Endothelial cell (in vitro differentiated cells): ENCODE measurements around the gene PTDSS2. TPM values are rescaled to one million over a fixed set of nuclear protein-coding genes. Genes with fewer than 3 reads are reported as not detected.

ENCODE experiments used
- DNase-seq: peaks from one replicate; pipeline ENCODE4 v3.0.0; 2021; ENCODE audit warnings: low spot score
- H3K27ac Mint-ChIP-seq: one replicate; pipeline ENCODE4 v1.8.0; 2021; ENCODE audit warnings: mixed read lengths, inconsistent platforms; ENCODE audit not compliant: unreplicated experiment
- H3K27me3 Mint-ChIP-seq: one replicate; pipeline ENCODE4 v1.8.0; 2021; ENCODE audit warnings: mild to moderate bottlenecking, moderate library complexity, mixed read lengths, inconsistent platforms; ENCODE audit not compliant: unreplicated experiment
- H3K36me3 Mint-ChIP-seq: one replicate; pipeline ENCODE4 v1.8.0; 2021; ENCODE audit warnings: mild to moderate bottlenecking, low read depth, mixed read lengths, inconsistent platforms; ENCODE audit not compliant: unreplicated experiment
- H3K4me1 Mint-ChIP-seq: one replicate; pipeline ENCODE4 v1.8.0; 2021; ENCODE audit warnings: mild to moderate bottlenecking, mixed read lengths, inconsistent platforms; ENCODE audit not compliant: unreplicated experiment
- H3K4me3 Mint-ChIP-seq: one replicate; pipeline ENCODE4 v1.8.0; 2021; ENCODE audit warnings: mild to moderate bottlenecking, mixed read lengths, inconsistent platforms; ENCODE audit not compliant: unreplicated experiment
- H3K9me3 Mint-ChIP-seq: one replicate; pipeline ENCODE4 v1.8.0; 2021; ENCODE audit warnings: mixed read lengths, inconsistent platforms; ENCODE audit not compliant: unreplicated experiment
- CTCF ChIP-seq: fragments of 200-600 bp; sonication (generic); IDR thresholded peaks from one replicate; pipeline ENCODE4 v1.5.0; 2021; ENCODE audit warnings: antibody characterized with exemption; ENCODE audit not compliant: unreplicated experiment
- total RNA-seq: library from RNA; stranded (reverse); fragmentation: NEBNext Ultra II Directional; extraction: Animal tissue kit (Norgen Biotek cat#: 25700); gene quantifications from one replicate; pipeline ENCODE4 v1.2.1, GENCODE V29; 2021; ENCODE audit not compliant: unreplicated experiment

The PTDSS2 gene
- total RNA-seq, 1 donor from 2014 or later, result 46.4 TPM

DNA sequence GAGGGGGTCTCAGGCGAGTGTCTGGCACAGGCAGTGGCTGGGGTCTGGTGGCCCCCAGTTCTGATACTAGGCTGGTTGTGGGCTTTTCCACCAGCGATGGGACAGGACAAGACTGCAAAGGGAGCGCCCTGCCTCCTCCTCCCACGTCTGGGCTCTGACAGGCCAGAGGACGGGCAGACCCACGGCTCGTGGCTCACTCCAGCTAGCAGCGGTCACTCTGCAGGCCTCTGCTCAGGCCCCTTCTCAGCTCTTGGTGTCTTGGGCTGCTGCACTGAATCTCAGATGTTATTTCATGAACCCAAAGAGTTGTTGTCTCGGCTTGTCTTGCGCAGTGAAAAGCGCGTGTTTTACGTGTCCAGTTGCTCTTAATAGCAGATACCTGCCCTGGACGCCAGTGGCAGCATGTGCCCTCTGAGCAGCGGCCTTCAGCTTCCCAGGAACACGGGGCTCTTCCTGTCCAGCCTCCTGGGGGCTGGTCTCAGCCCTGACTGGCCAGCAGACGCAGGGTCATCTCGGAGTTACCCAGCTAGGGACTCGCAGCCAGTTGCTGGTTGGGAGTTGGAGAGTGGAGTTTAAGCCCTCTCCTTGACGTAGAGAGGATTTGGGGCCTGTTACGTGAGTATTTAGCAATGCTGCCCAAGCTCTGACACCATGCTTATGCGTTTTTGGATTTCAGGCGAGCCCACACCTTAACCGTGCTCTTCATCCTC, 9.6 kb downstream of the PTDSS2 start:
- H3K36me3 Mint-ChIP-seq, result peaks cover 7% of the 10 kb centered on the region
- no peaks in the 10 kb centered on the region for H3K4me1 Mint-ChIP-seq
- H3K4me3 Mint-ChIP-seq, result no peak overlapping the region
- H3K27ac Mint-ChIP-seq, result no peak overlapping the region
- no peaks in the 10 kb centered on the region for H3K9me3 Mint-ChIP-seq
- TF ChIP-seq CTCF, result no peak
- peaks cover 5% of the 10 kb centered on the region for H3K27me3 Mint-ChIP-seq
- DNase-seq, result no peak

DNA sequence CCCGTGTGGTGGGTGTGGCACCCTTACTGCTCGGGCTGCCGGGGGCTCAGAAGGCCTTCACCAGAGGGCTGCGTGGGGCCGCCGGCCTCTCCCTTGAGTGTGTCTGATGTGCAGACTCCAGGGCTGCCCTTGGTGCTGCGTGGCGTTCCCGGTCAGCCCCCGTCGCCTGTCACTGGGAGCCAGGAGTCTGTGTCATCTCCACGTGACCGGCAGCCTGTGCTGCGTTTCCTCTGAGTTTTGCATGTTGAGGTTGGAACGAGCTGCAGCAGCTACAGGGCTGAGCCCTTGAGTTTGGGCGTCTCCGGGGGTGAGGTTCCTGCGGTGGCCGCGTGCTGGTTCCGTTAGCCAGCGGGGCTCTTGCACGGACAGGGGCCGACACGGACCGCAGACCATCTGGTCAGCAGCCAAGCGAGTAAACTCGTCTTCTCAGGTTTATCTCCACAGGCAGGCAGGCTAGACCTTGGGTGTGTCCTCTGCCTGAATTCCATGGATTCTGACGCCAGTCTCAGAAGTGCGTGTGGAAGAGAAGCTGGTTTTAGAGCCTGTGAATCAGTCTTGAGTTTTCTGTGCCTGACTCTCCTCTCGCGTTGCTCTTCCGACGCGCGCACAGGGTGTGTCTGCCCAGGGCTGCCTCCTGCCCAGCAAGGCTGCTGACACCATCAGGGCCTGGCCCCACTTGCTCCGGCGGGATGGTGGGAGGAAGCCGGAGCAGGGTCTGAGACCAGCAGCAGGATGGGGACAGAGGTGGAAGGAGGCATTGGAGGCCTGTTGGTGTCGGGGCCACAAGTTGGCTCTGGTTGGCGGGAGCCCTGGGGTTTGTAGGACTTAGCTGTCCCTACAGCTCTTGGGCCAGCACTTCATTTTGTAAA, 10.5 kb downstream of the PTDSS2 start:
- H3K4me3 Mint-ChIP-seq, result no peak overlapping the region
- no peak for TF ChIP-seq CTCF
- peaks cover 5% of the 10 kb centered on the region for H3K27me3 Mint-ChIP-seq
- H3K27ac Mint-ChIP-seq, result no peak overlapping the region
- H3K36me3 Mint-ChIP-seq, result peaks cover 3% of the 10 kb centered on the region
- no peak for DNase-seq
- no peaks in the 10 kb centered on the region for H3K9me3 Mint-ChIP-seq
- peaks cover 3% of the 10 kb centered on the region for H3K4me1 Mint-ChIP-seq

- H3K36me3 Mint-ChIP-seq, result peaks cover 3% of the 10 kb centered on the region
- no peak overlapping the region for H3K27ac Mint-ChIP-seq
- H3K9me3 Mint-ChIP-seq, result no peaks in the 10 kb centered on the region
- peaks cover 11% of the 10 kb centered on the region for H3K4me1 Mint-ChIP-seq
- no peak overlapping the region for H3K4me3 Mint-ChIP-seq
- peaks cover 5% of the 10 kb centered on the region for H3K27me3 Mint-ChIP-seq
- TF ChIP-seq CTCF, result no peak
- DNase-seq, result no peak
Observed at GRCh38 chr11:461626-462025, 11.5 kb downstream of the PTDSS2 start.

- Mint-ChIP-seq H3K27ac (no peak overlapping the region), H3K36me3 (no peaks in the 10 kb centered on the region), H3K9me3 (no peaks in the 10 kb centered on the region), H3K27me3 (peaks cover 5% of the 10 kb centered on the region), H3K4me1 (peaks cover 14% of the 10 kb centered on the region), H3K4me3 (no peak overlapping the region)
- no peak for TF ChIP-seq CTCF
- DNase-seq, result no peak
Observed at GRCh38 chr11:462107-462890, 12.2 kb downstream of the PTDSS2 start.
